Thyroid gland (tissue), 4 donors: ENCODE measurements around the gene MX2.

Experiments used
- POLR2A ChIP-seq, 2 donors: fragments of 450-650 bp; IDR thresholded peaks; one replicate each; pipeline ENCODE4 v1.6.1; 2017; ENCODE audit warnings: antibody characterized with exemption in 2 of 2, mild to moderate bottlenecking in 2 of 2, moderate library complexity in 1 of 2
- TF ChIP-seq, protein P1 (sequence below), 6 experiments: fragments of 200-600 bp in 3 of 6; fragments of 450-650 bp in 3 of 6; sonication (generic) in 3 of 6; IDR thresholded peaks; one replicate each; pipeline ENCODE4 v1.5.1; 2016 to 2019; ENCODE audit warnings: antibody characterized with exemption in 6 of 6, mild to moderate bottlenecking in 2 of 6, inconsistent platforms in 1 of 6, moderate library complexity in 1 of 6

GRCh38 chr21:41373253-41373652 lies 11.4 kb downstream of the MX2 start:
- TF ChIP-seq, protein P1, sequence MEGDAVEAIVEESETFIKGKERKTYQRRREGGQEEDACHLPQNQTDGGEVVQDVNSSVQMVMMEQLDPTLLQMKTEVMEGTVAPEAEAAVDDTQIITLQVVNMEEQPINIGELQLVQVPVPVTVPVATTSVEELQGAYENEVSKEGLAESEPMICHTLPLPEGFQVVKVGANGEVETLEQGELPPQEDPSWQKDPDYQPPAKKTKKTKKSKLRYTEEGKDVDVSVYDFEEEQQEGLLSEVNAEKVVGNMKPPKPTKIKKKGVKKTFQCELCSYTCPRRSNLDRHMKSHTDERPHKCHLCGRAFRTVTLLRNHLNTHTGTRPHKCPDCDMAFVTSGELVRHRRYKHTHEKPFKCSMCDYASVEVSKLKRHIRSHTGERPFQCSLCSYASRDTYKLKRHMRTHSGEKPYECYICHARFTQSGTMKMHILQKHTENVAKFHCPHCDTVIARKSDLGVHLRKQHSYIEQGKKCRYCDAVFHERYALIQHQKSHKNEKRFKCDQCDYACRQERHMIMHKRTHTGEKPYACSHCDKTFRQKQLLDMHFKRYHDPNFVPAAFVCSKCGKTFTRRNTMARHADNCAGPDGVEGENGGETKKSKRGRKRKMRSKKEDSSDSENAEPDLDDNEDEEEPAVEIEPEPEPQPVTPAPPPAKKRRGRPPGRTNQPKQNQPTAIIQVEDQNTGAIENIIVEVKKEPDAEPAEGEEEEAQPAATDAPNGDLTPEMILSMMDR (IDR thresholded peaks at IDR 0.05) = no peak
- no peak for TF ChIP-seq POLR2A (IDR thresholded peaks at IDR 0.05)
